ENCODE measurements around the gene ALAD.

GRCh38 chr9:113373676-113374392 lies 27.2 kb downstream of the ALAD start:
- TF ChIP-seq POLR2AphosphoS5 (IDR thresholded peaks at IDR 0.05) (no peak), CTCF (IDR thresholded peaks at IDR 0.05) (no peak)
